ENCODE data around the gene SLC28A1. TPM values are rescaled to one million over a fixed set of nuclear protein-coding genes. Genes with fewer than 3 reads are reported as not detected.

SLC28A1 gene
- total and polyA plus RNA-seq, 2 of the 4 experiments (the other 2 are of a cell fraction) = not detected

DNA sequence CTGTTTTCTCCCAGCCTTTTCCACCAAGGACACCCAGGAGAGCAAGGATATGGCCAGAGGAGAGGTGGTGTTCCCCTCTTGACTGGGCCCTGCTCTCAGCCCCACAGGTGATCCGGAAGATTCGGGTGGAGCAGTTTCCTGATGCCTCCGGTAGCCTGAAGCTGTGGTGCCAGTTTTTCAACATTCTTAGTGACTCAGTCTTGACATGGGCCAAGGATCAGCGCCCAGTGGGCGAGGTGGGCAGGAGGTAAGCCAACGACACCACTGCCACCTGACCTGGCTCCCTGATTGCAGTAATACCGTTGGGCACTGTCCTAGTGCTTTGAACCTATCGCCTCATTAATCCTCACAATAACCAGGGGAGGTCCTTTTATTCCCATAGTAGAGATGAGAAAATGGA, 25.3 kb upstream of the SLC28A1 start:
- CTCF ChIA-PET = no interaction called here

More for the DNA sequence above, 25.3 kb upstream of the SLC28A1 start:
- H3K9me1 ChIP-seq (ENCODE audit: insufficient read depth, low read length) = no peaks in the 10 kb centered on the region
- H3K4me1 ChIP-seq (ENCODE audit: control insufficient read depth, insufficient read depth, low read length) = no peaks in the 10 kb centered on the region
- H3K9ac ChIP-seq (ENCODE audit: low read depth, low read length) = no peak overlapping the region
- H3K36me3 ChIP-seq (ENCODE audit: control insufficient read depth, insufficient read depth, low read length) = no peaks in the 10 kb centered on the region
- no peak overlapping the region for H3K23ac ChIP-seq (ENCODE audit: low read depth, low read length)
- no peak overlapping the region for H4K8ac ChIP-seq (ENCODE audit: low read depth in 2 of 2, low read length in 2 of 2)
- H3K18ac ChIP-seq (ENCODE audit: low read depth, low read length) = no peak overlapping the region
- no TSS peak for BruUV-seq (replicated peaks)
- H2BK15ac ChIP-seq (ENCODE audit: low read depth, low read length) = no peak overlapping the region
- no peak overlapping the region for H4K91ac ChIP-seq (ENCODE audit: insufficient read depth, low read depth, low read length)
- POLR2A ChIA-PET (ENCODE audit: unreplicated experiment) = no interaction called here
- H3K4ac ChIP-seq (ENCODE audit: low read depth, low read length) = no peak overlapping the region
- no peak overlapping the region for H3K4me2 ChIP-seq (ENCODE audit: low read depth, low read length)
- no peak overlapping the region for H2BK5ac ChIP-seq (ENCODE audit: low read depth, low read length, poor library complexity, severe bottlenecking)
- no peak overlapping the region for H2BK20ac ChIP-seq (ENCODE audit: low read depth, low read length)
- H3K4me3 ChIP-seq (ENCODE audit: insufficient read depth, low read depth, low read length) = no peak overlapping the region
- H4K5ac ChIP-seq (ENCODE audit: low read depth, low read length) = no peak overlapping the region
- intact Hi-C loops (cut with micrococcal nuclease) = no loop called here
- H4K20me1 ChIP-seq (ENCODE audit: insufficient read depth, low read length) = no peaks in the 10 kb centered on the region
- no peak overlapping the region for H3K56ac ChIP-seq (ENCODE audit: extremely low read depth, insufficient read depth, low read length)
- DNase-seq (no peak), ATAC-seq (ENCODE audit: low read depth) (no peak)
- dilution Hi-C loops (cut with HindIII; ENCODE audit: low sequenced_read_pairs, unreplicated experiment) = no loop called here
- in situ Hi-C loops (cut with MboI; ENCODE audit: low sequenced_read_pairs) = no loop called here
- no peak overlapping the region for H3K27ac ChIP-seq (ENCODE audit: insufficient read depth, low read length)
- H2AFZ ChIP-seq (replicated peaks; ENCODE audit: low read length, poor library complexity) = no peak overlapping the region
- H3K79me1 ChIP-seq (ENCODE audit: low read depth in 1 of 2, low read length in 2 of 2) = no peaks in the 10 kb centered on the region
- H3K9me3 ChIP-seq (ENCODE audit: control insufficient read depth, insufficient read depth, low read length) = no peaks in the 10 kb centered on the region
- TF ChIP-seq, protein P1, sequence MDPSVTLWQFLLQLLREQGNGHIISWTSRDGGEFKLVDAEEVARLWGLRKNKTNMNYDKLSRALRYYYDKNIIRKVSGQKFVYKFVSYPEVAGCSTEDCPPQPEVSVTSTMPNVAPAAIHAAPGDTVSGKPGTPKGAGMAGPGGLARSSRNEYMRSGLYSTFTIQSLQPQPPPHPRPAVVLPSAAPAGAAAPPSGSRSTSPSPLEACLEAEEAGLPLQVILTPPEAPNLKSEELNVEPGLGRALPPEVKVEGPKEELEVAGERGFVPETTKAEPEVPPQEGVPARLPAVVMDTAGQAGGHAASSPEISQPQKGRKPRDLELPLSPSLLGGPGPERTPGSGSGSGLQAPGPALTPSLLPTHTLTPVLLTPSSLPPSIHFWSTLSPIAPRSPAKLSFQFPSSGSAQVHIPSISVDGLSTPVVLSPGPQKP (IDR thresholded peaks at IDR 0.05; ENCODE audit: borderline replicate concordance, low read depth, low read length) = no peak
- TF ChIP-seq CEBPB (IDR thresholded peaks at IDR 0.05; ENCODE audit: low read depth, low read length) (no peak), MAZ (IDR thresholded peaks at IDR 0.05; ENCODE audit: borderline replicate concordance, low read depth, low read length) (no peak), RAD21 (IDR thresholded peaks at IDR 0.05; ENCODE audit: low read length) (no peak), CHD1 (IDR thresholded peaks at IDR 0.05; ENCODE audit: low read depth, low read length) (no peak), MAFK (IDR thresholded peaks at IDR 0.05; ENCODE audit: low read depth, low read length) (no peak), RCOR1 (IDR thresholded peaks at IDR 0.05; ENCODE audit: insufficient replicate concordance, low read length) (no peak), BHLHE40 (IDR thresholded peaks at IDR 0.05; ENCODE audit: low read depth, low read length) (no peak), SMC3 (IDR thresholded peaks at IDR 0.05; ENCODE audit: low read depth, low read length) (no peak)
- TF ChIP-seq, protein P2, sequence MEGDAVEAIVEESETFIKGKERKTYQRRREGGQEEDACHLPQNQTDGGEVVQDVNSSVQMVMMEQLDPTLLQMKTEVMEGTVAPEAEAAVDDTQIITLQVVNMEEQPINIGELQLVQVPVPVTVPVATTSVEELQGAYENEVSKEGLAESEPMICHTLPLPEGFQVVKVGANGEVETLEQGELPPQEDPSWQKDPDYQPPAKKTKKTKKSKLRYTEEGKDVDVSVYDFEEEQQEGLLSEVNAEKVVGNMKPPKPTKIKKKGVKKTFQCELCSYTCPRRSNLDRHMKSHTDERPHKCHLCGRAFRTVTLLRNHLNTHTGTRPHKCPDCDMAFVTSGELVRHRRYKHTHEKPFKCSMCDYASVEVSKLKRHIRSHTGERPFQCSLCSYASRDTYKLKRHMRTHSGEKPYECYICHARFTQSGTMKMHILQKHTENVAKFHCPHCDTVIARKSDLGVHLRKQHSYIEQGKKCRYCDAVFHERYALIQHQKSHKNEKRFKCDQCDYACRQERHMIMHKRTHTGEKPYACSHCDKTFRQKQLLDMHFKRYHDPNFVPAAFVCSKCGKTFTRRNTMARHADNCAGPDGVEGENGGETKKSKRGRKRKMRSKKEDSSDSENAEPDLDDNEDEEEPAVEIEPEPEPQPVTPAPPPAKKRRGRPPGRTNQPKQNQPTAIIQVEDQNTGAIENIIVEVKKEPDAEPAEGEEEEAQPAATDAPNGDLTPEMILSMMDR (conservative IDR thresholded peaks at IDR 0.05; ENCODE audit: low read depth, low read length) = no peak
- H3K27me3 ChIP-seq (ENCODE audit: control insufficient read depth, insufficient read depth, low read length) = peaks cover 18% of the 10 kb centered on the region
- no peak overlapping the region for H2AK5ac ChIP-seq (ENCODE audit: low read depth, low read length)
- H3K14ac ChIP-seq (replicated peaks; ENCODE audit: low read depth, low read length) = no peak overlapping the region
- WGBS, 2 experiments (ENCODE audit: extremely low coverage in 2 of 2, insufficient read length in 1 of 2) = 97% methylated on average over 4 of the region's 8 CpGs; no CpG with 5 or more reads in 1 of the 2 experiments
- no peak overlapping the region for H2BK120ac ChIP-seq (ENCODE audit: low read depth, low read length)
- H2AK9ac ChIP-seq (replicated peaks; ENCODE audit: low read depth, low read length, poor library complexity) = no peak overlapping the region
